ENCODE measurements around the gene PHF21B.

Gene PHF21B

GRCh38 chr22:44892803-44893730 is 116.7 kb downstream of the PHF21B start:
- no peak for DNase-seq (ENCODE audit: low read depth)

DNA sequence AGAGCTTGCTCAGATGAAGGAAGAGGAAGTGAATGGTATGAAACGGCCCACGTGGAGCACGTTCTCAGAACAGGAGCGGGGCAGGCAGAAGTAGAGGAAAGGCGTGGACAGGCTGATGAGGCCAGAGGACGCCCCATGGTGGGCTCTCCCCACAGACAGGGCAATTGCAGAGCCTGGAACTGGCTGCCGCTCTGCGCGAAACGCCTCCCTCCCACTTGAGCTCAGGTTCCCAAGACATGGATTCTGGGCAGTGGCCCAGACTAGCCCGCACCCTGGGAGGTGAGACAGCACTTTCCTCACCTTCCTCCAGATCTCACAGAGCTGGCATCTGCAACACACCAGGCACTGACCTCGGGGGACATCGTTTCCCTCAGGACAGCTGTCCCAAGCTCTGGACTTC is 117.6 kb downstream of the PHF21B start:
- no peak for DNase-seq (ENCODE audit: low read depth)

DNA sequence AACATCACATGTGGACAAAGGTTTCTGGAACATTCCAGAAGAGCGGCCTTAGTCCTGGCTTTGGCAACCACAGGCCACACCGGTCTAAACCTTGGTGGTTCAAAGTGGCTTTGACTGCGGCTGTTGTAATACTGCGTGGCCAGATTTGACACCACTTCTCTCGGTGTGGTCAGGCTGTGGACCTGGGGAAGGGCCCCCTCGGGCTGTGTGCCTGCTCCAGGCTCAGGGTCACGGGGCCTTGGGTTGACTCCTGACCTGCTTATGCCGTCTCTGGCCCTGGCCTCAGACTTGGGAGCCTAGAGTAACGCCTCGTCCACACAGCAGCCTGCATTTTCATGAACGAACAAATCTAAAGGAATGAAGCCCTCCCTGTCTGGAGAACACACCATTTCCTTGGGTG is 118.0 kb downstream of the PHF21B start:
- no peak for DNase-seq (ENCODE audit: low read depth)

DNA sequence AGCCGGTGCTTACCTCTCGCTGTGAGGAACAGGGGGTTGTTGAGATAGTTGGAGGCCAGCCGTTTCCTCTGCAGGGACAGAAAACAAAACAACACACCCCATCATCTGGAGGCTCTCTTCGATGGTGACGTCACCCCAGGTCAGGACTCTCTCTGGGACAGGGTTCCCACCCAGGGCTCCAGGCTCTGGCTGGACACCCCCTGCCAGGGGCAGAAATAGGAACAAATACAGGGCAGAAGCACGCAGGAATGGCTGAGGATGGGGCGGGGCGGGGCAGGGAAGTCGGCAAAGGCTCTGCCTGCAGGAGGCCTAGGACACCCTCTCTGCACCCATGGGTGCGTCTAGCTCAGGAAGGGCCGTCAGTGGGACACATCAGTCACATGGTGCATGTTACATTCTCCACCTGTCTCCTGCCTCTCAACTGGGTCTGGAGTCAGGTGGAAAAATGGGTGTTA is 118.5 kb downstream of the PHF21B start:
- DNase-seq (ENCODE audit: low read depth), result no peak

DNA sequence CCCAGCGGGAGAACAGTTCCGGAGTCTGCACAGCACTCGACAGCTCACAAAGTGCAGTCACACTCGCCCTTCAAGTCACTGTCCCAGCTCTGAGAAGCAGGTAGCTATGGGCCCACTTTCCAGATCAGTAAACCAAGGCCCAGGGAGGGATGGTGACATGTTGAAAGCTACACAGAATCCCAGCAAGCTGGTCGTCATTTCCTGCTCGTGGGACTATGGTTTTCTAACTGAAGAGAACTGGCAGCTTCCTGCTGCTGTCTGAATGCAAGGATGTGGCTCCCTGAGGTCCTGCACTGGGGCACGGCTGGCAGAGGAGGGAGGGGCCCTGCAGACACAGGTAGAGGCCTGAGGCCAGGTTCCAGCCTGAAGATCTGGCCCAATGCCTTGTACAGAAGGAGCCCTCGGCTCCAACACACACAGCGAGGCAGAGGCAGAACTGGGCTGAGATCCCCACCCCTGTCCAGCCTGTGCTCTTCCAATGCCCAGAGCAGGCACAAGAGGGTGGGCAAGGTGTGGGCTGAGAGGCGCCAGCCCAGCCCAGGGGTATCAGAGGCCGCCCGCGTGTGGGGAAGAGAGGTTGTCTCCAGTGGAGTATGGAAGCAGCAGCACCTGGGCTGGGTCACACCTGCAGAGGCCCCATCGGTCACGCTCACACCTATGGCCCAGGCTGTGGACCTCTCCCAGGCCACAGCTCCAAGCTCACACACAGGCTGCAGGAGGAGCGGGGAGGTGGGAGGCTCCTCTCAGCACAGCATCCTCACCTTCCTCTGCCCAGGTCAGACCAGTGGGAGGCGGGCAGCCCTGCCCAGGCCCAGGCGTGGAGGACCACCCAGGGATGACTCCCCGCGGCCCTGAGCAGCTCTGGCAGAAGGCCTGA is 119.2 kb downstream of the PHF21B start:
- DNase-seq (ENCODE audit: low read depth), result no peak

DNA sequence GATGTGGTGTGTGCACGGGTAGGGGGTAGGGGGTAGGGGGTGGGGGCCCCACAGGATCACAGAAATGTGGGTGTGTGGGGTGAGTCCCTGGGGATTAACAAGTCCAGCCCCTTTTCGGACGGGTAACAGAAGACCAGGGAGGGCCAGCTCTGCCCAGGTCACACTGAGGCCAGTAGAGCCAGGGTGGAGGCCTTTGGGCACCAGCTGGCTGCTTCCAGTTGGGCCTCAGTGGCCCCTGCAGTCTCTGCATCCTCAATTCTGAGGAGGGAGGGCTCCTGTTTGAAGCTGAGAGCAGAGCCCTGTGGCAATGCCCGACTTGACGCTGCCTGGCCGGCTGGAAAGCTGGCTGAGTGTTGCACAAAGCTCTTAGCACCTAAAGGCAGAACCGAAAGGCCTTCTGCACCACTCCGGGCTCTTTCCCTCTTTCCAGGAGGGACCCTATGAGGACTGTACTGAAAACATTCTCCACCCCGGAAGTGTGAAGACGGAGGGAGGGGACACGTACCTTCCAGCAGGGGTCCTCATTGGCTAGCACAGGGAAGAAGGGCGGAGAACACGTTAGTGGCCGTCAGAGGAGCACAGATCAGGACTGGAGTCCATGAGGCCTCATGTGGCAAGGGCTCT is 120.4 kb downstream of the PHF21B start:
- DNase-seq (ENCODE audit: low read depth), result no peak

DNA sequence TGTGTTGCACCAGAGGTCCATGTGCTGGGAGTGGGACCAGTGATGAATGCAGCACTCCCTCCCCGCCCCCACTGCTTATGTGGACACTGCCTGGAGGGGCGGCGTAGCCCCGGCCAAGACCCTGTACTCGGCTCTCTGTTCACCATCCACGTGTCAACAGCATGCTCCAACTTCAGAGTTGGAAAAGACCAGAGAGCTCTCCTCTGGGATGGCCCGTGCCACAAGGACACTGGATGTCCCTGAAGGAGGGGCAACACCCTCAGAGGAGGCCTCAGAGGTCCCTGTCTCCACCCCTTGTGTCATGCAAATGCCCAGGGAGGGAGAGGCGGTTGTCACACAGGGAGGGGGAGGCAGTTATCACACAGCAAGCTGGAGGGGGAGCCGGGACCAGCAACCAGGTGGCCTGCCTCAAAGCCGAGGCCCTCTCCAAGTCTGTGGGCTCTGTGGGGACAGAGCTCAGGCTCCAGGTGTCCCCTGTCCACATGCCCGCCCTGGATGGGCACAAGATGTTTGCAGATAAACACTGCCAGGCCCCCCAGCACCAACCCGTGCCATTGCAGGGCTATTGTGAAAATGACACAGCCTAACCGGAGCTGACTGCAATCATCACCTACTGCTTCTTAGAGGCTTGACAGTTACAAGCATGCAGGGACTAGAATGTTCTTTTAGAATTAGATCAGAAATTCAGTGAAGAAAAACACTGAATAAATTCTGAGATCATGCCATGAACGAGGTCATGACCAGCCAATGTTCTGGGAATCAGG is 121.1 kb downstream of the PHF21B start:
- no peak for DNase-seq (ENCODE audit: low read depth)

DNA sequence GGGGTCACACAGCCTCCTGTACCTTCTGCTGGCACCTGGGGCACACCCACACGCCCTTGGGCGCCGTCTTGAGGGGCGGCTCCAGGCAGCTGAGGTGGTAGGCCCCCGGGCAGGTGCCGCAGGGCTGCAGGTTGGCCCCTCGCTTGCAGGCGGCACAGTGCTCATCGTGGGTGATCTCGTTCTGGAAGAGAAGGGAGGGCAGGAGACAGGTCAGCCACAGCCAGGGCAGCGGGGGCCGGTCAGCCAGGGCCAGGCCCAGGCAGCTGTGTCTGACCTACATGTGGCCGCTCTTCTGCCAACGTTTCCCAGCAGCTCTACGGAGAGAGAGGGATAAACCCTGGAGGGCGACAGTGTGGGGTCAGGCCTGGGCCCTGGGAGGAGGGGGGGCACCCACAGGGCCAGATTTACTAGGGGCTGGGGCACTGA is 121.9 kb downstream of the PHF21B start:
- DNase-seq (ENCODE audit: low read depth), result no peak

DNA sequence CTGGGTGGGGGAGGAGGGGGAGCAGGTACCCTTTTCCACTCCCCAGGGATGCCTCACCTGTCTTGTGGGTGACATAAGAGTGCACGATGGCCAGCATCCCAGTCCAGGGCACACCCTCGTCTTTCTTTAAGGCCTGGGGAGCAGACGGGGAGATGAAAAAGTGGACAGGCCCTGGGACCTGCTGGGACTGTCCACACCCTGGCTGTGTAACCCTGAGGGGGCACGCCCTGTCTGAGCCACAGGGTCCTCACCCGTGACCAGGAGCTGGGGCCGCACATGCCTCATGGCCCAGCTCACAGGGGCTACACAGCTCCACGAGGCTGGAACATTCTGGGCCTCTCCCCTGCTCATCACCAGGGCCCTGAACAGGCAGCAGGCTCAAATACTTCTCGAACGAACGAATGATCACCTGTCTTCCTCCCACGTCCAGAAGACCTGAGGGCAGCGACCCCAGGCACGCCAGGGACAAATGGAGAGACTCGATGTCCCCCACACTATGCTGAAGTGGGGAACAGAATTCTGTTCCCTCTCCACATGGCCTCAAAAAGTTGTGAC is 123.9 kb downstream of the PHF21B start:
- no peak for DNase-seq (ENCODE audit: low read depth)

GRCh38 chr22:44884968-44885805 is 124.6 kb downstream of the PHF21B start:
- DNase-seq (ENCODE audit: low read depth), result no peak

DNA sequence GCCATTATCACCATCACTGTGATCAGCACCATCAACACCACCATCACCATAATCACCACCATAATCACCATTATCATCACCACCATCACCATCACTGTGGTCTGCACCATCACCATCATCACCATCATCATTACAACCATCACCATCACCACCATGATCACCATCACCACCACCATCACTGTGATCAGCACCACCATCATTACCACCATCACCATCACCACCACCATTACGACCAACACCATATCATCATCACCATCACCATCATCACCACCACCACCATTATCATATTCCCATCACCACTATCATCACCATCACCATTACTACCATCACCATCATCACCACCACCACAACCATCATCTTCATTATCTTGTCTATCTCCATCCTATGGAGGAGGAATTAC is 125.2 kb downstream of the PHF21B start:
- DNase-seq (ENCODE audit: low read depth), result no peak

DNA sequence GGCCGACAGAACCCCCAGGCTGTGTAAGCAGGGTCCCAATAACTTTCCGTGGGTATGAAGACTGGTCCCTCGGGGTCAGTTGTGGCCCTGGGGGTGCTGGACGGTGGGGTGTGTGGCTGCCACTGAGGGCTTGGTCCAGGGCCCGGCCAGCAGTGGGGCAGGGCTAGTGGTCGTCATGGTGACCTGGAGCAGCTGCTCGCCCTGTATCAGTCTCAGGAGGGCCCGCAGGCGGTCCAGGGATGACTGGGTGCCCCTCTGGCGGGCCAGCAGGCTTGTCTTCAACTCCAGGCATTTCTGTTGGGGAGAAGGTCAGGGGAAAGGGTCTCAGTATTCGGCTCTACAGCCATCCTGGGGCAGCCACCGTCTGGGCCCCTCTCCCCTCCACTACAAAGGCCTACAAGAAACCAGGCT is 126.8 kb downstream of the PHF21B start:
- no peak for DNase-seq (ENCODE audit: low read depth)

GRCh38 chr22:44882226-44882905 is 127.4 kb downstream of the PHF21B start:
- no peak for DNase-seq (ENCODE audit: low read depth)

DNA sequence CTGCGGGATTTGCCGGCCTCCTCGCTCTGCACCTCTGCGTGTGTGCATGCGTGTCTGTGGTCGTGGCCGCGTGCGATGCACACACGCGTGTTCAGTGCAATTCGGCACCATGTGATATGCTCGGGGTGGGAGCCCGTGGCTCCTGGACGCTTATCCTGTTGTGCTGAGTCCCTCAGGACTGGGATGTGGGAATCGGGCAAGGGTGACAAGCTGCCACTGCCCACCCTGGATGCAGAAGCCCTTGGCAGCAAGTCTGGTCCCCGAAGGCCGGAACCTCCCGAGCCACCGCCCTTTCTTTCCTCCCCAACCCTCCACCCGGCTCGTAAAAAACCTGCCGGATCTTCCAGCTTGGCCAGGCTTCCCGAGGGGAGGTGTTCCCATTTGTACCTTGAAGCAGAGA is 128.2 kb downstream of the PHF21B start:
- no peak for DNase-seq (ENCODE audit: low read depth)

DNA sequence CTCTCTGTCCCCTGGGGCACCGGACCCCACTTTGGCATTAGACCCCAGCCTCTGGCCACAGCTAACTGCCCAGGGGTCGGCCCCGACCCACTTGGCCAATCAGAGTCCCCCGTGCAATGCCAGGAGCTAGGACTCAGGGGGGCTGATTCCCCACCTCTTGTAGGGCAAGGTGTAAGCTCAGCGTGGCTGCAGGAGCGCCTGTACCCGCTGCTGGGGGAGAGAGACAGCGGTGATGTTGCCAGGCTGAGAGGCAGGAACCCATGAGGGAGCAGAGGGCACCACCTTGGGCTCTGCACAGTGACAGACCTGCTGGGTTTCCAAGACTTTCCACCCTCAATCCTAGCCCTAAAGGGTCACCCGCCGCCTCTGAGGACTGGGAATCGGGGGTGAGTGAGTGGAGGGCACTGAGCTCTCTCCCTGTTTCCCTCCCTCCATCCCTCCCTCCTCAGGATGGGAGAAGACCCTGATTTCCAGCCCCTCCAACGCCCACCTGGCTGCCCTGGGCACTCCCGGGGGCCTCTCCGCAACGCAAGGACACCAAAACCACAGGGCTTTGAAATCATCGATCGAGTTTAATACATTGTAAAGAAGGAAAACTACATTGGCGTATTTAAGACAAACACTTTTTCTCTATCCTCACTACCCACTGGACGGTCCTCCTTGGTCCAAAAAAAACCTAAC is 129.1 kb downstream of the PHF21B start:
- no peak for DNase-seq (ENCODE audit: low read depth)

- no peak for DNase-seq (ENCODE audit: low read depth)
Observed at GRCh38 chr22:44879301-44879680, 130.5 kb downstream of the PHF21B start.

DNA sequence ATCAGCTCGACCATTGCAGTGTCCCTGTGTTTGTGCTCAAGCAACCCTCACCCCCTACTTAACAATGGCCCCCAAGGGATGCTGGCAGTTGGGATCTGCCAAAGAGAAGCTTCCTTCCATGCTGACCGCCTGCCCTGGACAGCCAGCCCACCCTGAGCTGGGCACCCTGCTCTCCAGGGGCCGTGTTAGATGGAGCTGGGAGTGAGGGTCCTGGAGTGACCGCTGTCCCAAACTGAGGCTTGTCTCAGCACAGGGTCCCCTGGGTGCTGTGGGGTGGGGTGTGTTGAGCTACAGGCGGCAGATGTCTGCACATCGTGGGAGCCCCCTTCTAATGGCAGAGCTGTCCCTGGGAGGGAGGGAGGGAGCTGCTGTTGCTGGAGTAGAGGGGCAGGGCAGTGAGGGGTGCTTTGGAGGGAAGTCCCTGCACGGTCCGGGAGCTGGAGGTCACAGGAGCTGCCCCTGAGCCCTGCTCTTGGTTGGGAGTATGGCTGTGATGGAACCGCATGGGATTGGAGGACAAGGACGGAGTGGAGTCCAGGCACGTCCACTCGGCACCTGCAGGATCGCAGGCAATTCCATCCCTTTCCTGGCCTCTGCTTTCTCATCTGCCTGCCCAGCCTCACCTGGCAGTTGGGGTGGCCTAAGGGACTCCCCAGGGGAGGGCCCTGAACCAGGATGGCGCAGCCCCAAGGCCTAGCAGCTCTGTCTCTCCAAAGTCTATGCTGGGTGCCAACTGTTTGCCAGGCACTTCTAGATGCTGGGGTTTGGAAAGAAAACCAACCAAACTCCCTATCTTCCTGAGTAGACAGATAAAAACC is 131.1 kb downstream of the PHF21B start:
- DNase-seq (ENCODE audit: low read depth), result no peak

DNA sequence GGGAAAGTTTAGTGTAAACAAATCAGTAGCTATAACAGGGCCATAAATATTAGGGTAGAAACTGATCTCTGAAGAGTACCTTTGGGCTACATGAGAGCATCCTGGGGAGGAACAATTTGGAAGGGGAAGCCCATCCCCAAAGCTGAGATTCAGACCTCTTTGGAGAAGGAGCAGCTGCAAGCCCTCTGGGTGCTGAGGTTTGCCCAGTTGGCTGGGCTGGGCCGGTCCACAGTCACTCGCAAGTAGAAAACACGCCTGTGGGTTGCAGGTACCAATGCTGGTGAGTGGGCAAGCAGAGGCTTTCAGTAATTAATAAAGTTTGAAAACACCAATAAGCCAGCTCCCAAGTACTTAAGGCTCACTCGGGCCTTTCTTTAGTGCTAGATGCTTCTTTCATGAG is 132.9 kb downstream of the PHF21B start:
- no peak for DNase-seq (ENCODE audit: low read depth)

All from stimulated activated CD8-positive, alpha-beta memory T cell treated with anti-CD3 and anti-CD28 coated beads, Interleukin-12 subunit alpha, Interleukin-12 subunit beta, amount 100 ng/mL, for 1 hour (primary cell).